Measurements from ENCODE around the gene MIA.
A peak's percentile ranks its signal among the peaks of the same experiment; 100 is the strongest.
"Not testable (repeated sequence)": the region's sequence is repeated elsewhere in the genome, so short reads cannot be mapped to it uniquely, and the experiment has no call there.

Gene MIA

GRCh38 chr19:40804783-40805242 lies 29.5 kb downstream of the MIA start:
- DNase-seq: no peak

GRCh38 chr19:40805258-40805868 lies 30.0 kb downstream of the MIA start:
- peak; percentile 42 for DNase-seq

GRCh38 chr19:40806423-40807146 lies 31.3 kb downstream of the MIA start:
- DNase-seq: peak; percentile 88

GRCh38 chr19:40807147-40808020 lies 32.1 kb downstream of the MIA start:
- DNase-seq: peak; percentile 46

- no peak for DNase-seq
These were observed 32.7 kb downstream of the MIA start for GRCh38 chr19:40808021-40808325.

GRCh38 chr19:40808497-40808896 lies 33.2 kb downstream of the MIA start:
- no peak for DNase-seq

- DNase-seq: no peak
These were observed 34.2 kb downstream of the MIA start for GRCh38 chr19:40809358-40810086.

- DNase-seq: no peak
These were observed 34.8 kb downstream of the MIA start for GRCh38 chr19:40810160-40810559.

- peak; percentile 39 for DNase-seq
These were observed 35.5 kb downstream of the MIA start for GRCh38 chr19:40810649-40811408.

GRCh38 chr19:40811478-40812341 lies 36.4 kb downstream of the MIA start:
- no peak for DNase-seq

GRCh38 chr19:40812571-40812970 lies 37.2 kb downstream of the MIA start:
- not testable (repeated sequence) for DNase-seq

- no peak for DNase-seq
These were observed 37.9 kb downstream of the MIA start for GRCh38 chr19:40813182-40813581.

GRCh38 chr19:40815223-40815622 lies 39.9 kb downstream of the MIA start:
- no peak for DNase-seq

- peak; percentile 84 for DNase-seq
These were observed 43.4 kb downstream of the MIA start for GRCh38 chr19:40818480-40819399.

- DNase-seq: peak; percentile 72
These were observed 44.3 kb downstream of the MIA start for GRCh38 chr19:40819479-40820234.

GRCh38 chr19:40822161-40822560 lies 46.8 kb downstream of the MIA start:
- DNase-seq: no peak

- DNase-seq: not testable (repeated sequence)
These were observed 47.6 kb downstream of the MIA start for GRCh38 chr19:40822704-40823553.

GRCh38 chr19:40824916-40825315 lies 49.6 kb downstream of the MIA start:
- DNase-seq: not testable (repeated sequence)
